ENCODE measurements around the gene BPIFA1. TPM values are rescaled to one million over a fixed set of nuclear protein-coding genes. Genes with fewer than 3 reads are reported as not detected.

Gene BPIFA1
- total RNA-seq, 1 experiment from 2014 or later, result not detected

GRCh38 chr20:33284937-33285336 is 49.1 kb downstream of the BPIFA1 start:
- intact Hi-C loops (cut with micrococcal nuclease), result no loop called here
- CTCF ChIA-PET, result interaction anchor here (0.6 to 0.9 kb wide), 2 partner anchors 9 to 715 kb away, joined by 3 to 4 read pairs; no protein-coding TSS in a partner anchor
- no TSS peak for BruUV-seq (replicated peaks)
- no peak overlapping the region for H3K27ac Mint-ChIP-seq (ENCODE audit: low read depth, unreplicated experiment)
- no peaks in the 10 kb centered on the region for H3K36me3 Mint-ChIP-seq (ENCODE audit: insufficient read depth, unreplicated experiment)
- H3K9me3 Mint-ChIP-seq (ENCODE audit: unreplicated experiment), result no peaks in the 10 kb centered on the region
- no peaks in the 10 kb centered on the region for H3K4me1 Mint-ChIP-seq (ENCODE audit: insufficient read depth, unreplicated experiment)
- H3K4me3 Mint-ChIP-seq (ENCODE audit: unreplicated experiment), result no peak overlapping the region
- TF ChIP-seq, protein P1, sequence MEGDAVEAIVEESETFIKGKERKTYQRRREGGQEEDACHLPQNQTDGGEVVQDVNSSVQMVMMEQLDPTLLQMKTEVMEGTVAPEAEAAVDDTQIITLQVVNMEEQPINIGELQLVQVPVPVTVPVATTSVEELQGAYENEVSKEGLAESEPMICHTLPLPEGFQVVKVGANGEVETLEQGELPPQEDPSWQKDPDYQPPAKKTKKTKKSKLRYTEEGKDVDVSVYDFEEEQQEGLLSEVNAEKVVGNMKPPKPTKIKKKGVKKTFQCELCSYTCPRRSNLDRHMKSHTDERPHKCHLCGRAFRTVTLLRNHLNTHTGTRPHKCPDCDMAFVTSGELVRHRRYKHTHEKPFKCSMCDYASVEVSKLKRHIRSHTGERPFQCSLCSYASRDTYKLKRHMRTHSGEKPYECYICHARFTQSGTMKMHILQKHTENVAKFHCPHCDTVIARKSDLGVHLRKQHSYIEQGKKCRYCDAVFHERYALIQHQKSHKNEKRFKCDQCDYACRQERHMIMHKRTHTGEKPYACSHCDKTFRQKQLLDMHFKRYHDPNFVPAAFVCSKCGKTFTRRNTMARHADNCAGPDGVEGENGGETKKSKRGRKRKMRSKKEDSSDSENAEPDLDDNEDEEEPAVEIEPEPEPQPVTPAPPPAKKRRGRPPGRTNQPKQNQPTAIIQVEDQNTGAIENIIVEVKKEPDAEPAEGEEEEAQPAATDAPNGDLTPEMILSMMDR (IDR thresholded peaks at IDR 0.05; ENCODE audit: unreplicated experiment), result no peak
- DNase-seq (ENCODE audit: unreplicated experiment), result no peak
- POLR2A ChIA-PET, result no interaction called here
- H3K27me3 Mint-ChIP-seq (ENCODE audit: insufficient read depth, unreplicated experiment), result peaks cover 65% of the 10 kb centered on the region

GRCh38 chr20:33285861-33286495 is 50.2 kb downstream of the BPIFA1 start:
- H3K4me3 Mint-ChIP-seq (ENCODE audit: unreplicated experiment), result no peak overlapping the region
- H3K27ac Mint-ChIP-seq (ENCODE audit: low read depth, unreplicated experiment), result no peak overlapping the region
- CTCF ChIA-PET, result interaction anchor here (0.6 to 2.0 kb wide), 4 partner anchors 14 to 505 kb away, joined by 3 to 9 read pairs (median 3); no protein-coding TSS in a partner anchor
- peaks cover 70% of the 10 kb centered on the region for H3K27me3 Mint-ChIP-seq (ENCODE audit: insufficient read depth, unreplicated experiment)
- intact Hi-C loops (cut with micrococcal nuclease), result no loop called here
- no peaks in the 10 kb centered on the region for H3K9me3 Mint-ChIP-seq (ENCODE audit: unreplicated experiment)
- POLR2A ChIA-PET, result no interaction called here
- no TSS peak for BruUV-seq (replicated peaks)
- TF ChIP-seq, protein P1 (IDR thresholded peaks at IDR 0.05; ENCODE audit: unreplicated experiment), result no peak
- no peaks in the 10 kb centered on the region for H3K36me3 Mint-ChIP-seq (ENCODE audit: insufficient read depth, unreplicated experiment)
- no peak for DNase-seq (ENCODE audit: unreplicated experiment)
- no peaks in the 10 kb centered on the region for H3K4me1 Mint-ChIP-seq (ENCODE audit: insufficient read depth, unreplicated experiment)

DNA sequence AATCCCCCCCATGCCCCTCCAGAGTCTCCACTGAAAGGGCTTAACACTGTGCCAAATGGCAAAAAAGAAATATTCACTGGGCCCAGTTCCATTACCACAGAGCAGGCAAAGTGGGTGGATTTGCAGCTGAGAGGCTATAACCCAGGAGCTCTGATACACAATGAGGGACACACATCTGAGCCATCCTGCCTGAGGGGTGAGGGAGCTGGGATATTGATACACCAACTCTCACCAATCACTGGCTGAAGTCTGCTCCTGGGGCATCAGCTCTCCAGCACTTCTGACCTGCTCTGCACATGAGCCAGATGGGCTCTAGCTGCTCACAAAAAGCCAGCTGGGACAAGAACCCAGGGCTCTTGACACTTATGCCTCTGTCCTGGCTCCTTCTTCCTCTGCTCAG is 52.1 kb downstream of the BPIFA1 start:
- BruUV-seq (replicated peaks), result no TSS peak
- intact Hi-C loops (cut with micrococcal nuclease), result no loop called here
- Mint-ChIP-seq H3K36me3 (ENCODE audit: insufficient read depth, unreplicated experiment) (no peaks in the 10 kb centered on the region), H3K9me3 (ENCODE audit: unreplicated experiment) (no peaks in the 10 kb centered on the region), H3K4me3 (ENCODE audit: unreplicated experiment) (no peak overlapping the region), H3K27me3 (ENCODE audit: insufficient read depth, unreplicated experiment) (peaks cover 83% of the 10 kb centered on the region), H3K27ac (ENCODE audit: low read depth, unreplicated experiment) (no peak overlapping the region), H3K4me1 (ENCODE audit: insufficient read depth, unreplicated experiment) (no peaks in the 10 kb centered on the region)
- DNase-seq (ENCODE audit: unreplicated experiment), result no peak
- CTCF ChIA-PET, result interaction anchor here (0.6 to 1.6 kb wide), 4 partner anchors 12 to 768 kb away, joined by 3 to 5 read pairs (median 3); no protein-coding TSS in a partner anchor
- POLR2A ChIA-PET, result no interaction called here
- TF ChIP-seq, protein P1 (IDR thresholded peaks at IDR 0.05; ENCODE audit: unreplicated experiment), result no peak

DNA sequence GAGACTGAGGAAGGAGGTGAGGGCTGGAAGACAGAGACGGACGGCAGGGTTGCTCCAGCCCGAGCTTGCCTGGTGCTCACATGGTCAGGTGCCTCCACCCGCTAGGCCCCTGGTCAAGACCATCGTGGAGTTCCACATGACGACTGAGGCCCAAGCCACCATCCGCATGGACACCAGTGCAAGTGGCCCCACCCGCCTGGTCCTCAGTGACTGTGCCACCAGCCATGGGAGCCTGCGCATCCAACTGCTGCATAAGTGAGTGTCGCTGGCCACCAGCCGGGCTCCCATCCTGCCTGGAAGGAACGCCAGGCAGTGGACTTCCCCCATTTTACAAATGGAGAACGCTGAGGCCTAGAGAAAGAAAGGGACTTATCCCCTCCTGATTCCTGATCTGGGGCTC is 55.1 kb downstream of the BPIFA1 start:
- DNase-seq (ENCODE audit: unreplicated experiment), result no peak
- CTCF ChIA-PET, result interaction anchor here (0.6 to 3.1 kb wide), 6 partner anchors 11 to 861 kb away, joined by 3 to 16 read pairs (median 3); no protein-coding TSS in a partner anchor
- H3K27me3 Mint-ChIP-seq (ENCODE audit: insufficient read depth, unreplicated experiment), result peaks cover 85% of the 10 kb centered on the region
- H3K27ac Mint-ChIP-seq (ENCODE audit: low read depth, unreplicated experiment), result no peak overlapping the region
- POLR2A ChIA-PET, result no interaction called here
- intact Hi-C loops (cut with micrococcal nuclease), result loop anchor here (10.0 kb wide), 1 partner anchor 616 kb away; the partner anchor contains the start of gene C20orf203
- H3K4me1 Mint-ChIP-seq (ENCODE audit: insufficient read depth, unreplicated experiment), result no peaks in the 10 kb centered on the region
- H3K4me3 Mint-ChIP-seq (ENCODE audit: unreplicated experiment), result no peak overlapping the region
- no peaks in the 10 kb centered on the region for H3K36me3 Mint-ChIP-seq (ENCODE audit: insufficient read depth, unreplicated experiment)
- no TSS peak for BruUV-seq (replicated peaks)
- TF ChIP-seq, protein P1 (IDR thresholded peaks at IDR 0.05; ENCODE audit: unreplicated experiment), result no peak
- H3K9me3 Mint-ChIP-seq (ENCODE audit: unreplicated experiment), result no peaks in the 10 kb centered on the region
